KOPT-K1 (cell line): ENCODE results near the gene FTL.
A peak's percentile ranks its signal among the peaks of the same experiment; 100 is the strongest.

Experiments used
- H3K27ac ChIP-seq: fragments of 200-600 bp; sonication (generic); 2 replicates; pipeline ENCODE4 v1.5.1; 2016; ENCODE audit warnings: antibody characterized with exemption, mild to moderate bottlenecking, low read depth, low read length; ENCODE audit not compliant: poor library complexity, severe bottlenecking
- H3K36me3 ChIP-seq: fragments of 200-600 bp; sonication (generic); 2 replicates; pipeline ENCODE4 v1.5.1; 2017; ENCODE audit warnings: antibody characterized with exemption, mild to moderate bottlenecking, low read length, moderate library complexity; ENCODE audit not compliant: insufficient read depth
- H3K9me3 ChIP-seq: fragments of 200-600 bp; sonication (generic); 2 replicates; pipeline ENCODE4 v1.5.1; 2017; ENCODE audit warnings: antibody characterized with exemption, low read length, mild to moderate bottlenecking; ENCODE audit not compliant: insufficient read depth, poor library complexity, severe bottlenecking

Gene FTL

DNA sequence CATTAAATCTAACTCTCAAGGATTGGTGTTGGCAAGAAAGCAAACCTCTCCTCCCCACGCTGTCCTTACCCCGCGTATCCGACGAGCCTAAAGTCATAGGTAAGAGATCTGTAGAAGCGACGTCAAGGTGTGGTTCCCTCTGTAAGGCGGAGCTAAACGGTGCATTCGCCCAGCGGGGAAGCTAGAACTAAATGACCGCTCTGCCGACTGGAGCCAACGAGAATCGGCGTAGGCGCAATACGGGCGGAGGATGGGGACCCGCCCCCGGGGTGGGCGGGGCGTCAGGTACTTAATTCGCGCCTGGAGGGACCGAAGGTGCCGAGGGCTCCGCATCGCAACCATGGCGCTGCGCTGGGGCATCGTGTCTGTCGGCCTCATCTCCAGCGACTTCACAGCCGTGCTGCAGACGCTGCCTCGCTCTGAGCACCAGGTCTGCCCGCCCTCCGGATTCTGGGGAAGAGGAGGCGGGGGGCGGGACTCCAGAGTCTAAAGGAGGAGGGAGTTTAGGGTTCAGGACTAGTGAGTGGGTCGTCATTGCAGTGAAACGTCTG, 31.7 kb upstream of the FTL start, which contains the start of gene DHDH:
DHDH (plus strand) TSS at position 318 of the 551 bp plus-strand sequence; CDS start at position 341, 23 bp downstream.
- Histone ChIP-seq H3K36me3 (no peaks in the 10 kb centered on the region), H3K27ac (no peak within 1 kb of the TSS), H3K9me3 (no peaks in the 10 kb centered on the region)

DNA sequence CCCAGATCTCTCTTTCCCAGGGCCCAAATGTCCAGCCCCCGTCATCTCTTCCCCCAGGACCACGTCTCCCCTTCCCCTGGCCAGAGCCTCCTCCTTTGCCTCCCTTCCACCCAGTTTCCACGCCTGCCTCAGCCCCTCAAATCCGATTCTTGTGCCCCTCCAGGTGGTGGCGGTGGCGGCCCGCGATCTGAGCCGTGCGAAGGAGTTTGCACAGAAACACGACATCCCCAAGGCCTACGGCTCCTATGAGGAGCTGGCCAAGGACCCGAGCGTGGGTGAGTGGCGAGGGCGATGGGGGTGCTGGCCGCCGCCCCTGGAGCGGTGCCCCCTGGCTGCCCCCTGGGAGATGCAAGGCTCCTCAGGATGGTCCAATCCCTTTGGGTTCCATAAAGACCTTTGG, 30.3 kb upstream of the FTL start:
- Histone ChIP-seq H3K36me3 (no peaks in the 10 kb centered on the region), H3K27ac (no peak overlapping the region), H3K9me3 (no peaks in the 10 kb centered on the region)

DNA sequence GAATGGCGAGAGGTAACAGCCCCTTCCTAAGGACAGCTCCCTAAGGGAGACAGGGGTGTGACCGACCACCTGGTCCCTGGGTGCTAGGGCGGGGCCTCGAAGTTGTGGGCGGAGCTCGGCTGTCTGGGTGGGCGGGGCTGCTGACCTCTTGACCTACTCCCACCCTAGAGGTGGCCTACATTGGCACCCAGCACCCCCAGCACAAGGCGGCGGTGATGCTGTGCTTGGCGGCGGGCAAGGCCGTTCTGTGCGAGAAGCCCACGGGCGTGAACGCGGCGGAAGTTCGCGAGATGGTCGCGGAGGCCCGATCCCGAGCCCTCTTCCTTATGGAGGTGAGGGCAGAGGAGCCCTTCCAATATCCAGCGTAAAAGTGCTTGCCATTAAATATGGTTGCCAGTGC, 29.2 kb upstream of the FTL start:
- Histone ChIP-seq H3K9me3 (peaks cover 5% of the 10 kb centered on the region), H3K27ac (no peak overlapping the region)

DNA sequence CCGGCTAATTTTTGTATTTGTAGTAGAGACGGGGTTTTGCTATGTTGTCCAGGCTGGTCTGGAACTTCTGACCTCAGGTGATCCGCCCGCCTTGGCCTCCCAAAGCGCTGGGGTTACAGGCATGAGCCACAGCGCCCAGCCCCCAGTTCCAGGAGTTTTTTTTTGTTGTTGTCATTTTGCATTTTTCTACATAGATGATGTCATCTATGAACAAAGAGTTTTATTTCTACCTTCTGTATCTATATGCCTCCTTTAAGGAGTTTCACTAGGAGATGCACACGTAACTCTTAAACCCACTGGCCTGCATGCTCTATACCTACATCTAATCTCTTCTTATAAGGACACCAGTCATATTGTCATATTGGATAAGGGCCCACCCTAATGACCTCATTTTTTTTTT, 26.9 kb upstream of the FTL start:
- H3K27ac ChIP-seq = no peak overlapping the region

More for the DNA sequence above, 29.2 kb upstream of the FTL start:
- H3K36me3 ChIP-seq = no peaks in the 10 kb centered on the region

DNA sequence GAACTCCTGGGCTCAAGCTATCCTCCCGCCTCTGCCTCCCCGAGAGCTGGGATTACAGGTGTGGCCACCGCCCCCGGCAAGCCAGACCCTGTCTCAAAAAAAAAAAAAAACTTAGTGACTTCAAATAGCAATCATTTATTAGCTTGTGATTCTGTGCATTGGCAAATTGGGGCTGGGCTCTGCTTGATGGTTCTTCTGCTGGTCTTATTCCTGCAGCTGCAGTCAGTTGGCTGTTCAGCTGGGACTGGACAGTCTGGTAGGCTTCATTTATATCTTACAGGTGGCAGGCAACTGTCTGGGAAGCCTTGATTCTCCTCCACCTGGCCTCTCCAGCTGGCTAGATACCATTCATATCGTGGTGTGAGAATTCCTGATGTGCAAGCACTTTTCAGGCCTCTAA, 24.2 kb upstream of the FTL start:
- Histone ChIP-seq H3K36me3 (no peaks in the 10 kb centered on the region), H3K9me3 (peaks cover 14% of the 10 kb centered on the region), H3K27ac (no peak overlapping the region)

More for the DNA sequence above, 26.9 kb upstream of the FTL start:
- Histone ChIP-seq H3K36me3 (no peaks in the 10 kb centered on the region), H3K9me3 (peaks cover 11% of the 10 kb centered on the region)

DNA sequence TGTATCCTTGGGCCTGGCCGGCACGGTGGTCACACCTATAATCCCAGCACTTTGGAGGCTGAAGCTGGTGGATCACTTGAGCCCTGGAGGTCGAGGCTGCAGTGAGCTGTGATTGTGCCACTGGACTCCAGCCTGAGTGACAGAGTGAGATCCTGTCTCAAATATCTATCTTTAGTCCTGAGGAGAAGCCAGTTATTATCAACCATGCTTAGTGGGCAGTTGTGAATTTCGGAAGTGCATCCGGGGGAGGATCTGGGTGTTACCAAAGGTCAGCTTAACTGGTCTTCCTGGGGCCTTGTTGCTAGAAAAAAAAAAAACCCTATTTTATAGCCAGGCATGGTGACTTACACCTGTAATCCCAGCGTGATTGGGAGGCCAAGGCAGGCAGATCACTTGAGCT, 22.0 kb upstream of the FTL start:
- Histone ChIP-seq H3K9me3 (peaks cover 35% of the 10 kb centered on the region), H3K36me3 (no peaks in the 10 kb centered on the region), H3K27ac (no peak overlapping the region)

DNA sequence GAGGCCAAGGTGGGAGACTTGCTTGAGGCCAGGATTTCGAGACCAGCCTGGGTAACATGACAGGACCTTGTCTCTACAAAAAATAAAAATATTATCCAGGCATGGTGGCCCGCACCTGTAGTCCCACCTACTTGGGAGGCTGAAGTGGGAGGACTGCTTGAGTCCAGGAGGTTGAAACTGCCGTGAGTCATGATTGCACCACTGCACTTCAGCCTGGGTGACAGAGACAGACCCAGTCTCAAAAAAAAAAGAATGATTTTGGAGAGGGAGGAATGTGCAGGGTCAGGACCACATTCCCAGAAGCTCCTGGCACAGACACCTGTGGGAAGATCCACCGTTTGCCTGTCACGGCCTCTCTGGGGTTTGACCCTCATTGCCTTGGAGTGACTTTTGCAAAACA, 19.7 kb upstream of the FTL start:
- Histone ChIP-seq H3K27ac (no peak overlapping the region), H3K36me3 (no peaks in the 10 kb centered on the region), H3K9me3 (peaks cover 39% of the 10 kb centered on the region)

DNA sequence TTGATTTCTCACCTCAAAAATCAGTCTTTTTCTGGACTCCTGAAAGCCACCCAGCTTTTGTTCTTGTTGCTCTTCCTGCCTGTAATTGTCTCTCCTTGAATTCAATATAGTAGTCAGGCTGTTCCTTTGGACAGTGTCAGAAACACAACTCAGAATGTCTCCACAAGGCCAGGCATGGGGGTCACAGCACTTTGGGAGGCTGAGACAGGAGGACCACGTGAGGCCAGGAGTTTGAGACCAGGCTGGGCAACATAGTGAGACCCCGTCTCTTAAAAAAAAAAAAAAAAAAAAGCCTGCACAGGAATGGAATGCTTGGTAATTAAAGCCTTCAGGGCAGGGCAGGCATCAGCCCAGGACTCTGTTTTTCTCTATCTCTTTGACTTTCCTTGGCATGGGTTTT, 19.3 kb upstream of the FTL start:
- H3K27ac ChIP-seq = no peak overlapping the region
- H3K36me3 ChIP-seq = no peaks in the 10 kb centered on the region
- peaks cover 35% of the 10 kb centered on the region for H3K9me3 ChIP-seq

DNA sequence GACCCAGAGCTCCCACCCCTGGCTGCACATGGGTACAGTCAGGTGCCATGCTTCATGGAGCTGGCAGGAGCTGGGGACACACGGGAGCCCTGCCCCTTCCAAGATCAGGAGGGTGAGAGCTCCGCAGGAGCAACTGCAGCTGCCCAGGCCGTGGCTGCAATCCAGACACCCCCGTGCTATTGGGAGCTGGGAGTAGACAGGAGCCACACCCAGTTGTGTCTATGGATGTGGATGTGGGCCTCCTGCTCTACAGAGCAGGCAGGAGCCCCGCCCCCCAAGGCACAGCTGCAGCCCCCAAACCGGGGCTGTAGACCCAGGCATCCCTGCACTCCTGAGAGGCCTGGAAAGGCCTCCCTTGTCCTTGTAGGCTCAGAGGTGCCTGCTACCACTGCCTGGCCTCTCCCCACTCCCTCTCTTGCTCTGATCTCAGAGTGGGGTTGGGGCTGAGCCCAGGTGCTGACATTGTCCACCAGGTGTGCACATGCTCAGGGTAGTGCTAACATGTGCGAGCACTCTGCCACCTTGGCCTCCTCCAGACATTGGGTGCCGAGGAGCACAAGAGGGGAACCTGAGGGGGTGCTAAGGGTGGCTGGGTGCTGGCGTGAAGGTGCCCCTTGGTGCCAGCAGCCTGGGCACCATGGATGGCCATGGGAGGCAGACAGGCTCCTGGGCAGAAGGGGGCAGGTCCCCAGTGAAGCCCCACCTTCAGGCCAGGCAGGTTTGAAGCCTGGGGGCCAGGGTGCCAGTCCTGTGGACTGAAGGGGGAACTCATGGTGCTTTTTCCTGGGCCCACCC, 18.4 kb upstream of the FTL start:
- H3K9me3 ChIP-seq = peaks cover 28% of the 10 kb centered on the region
- no peaks in the 10 kb centered on the region for H3K36me3 ChIP-seq
- no peak overlapping the region for H3K27ac ChIP-seq

DNA sequence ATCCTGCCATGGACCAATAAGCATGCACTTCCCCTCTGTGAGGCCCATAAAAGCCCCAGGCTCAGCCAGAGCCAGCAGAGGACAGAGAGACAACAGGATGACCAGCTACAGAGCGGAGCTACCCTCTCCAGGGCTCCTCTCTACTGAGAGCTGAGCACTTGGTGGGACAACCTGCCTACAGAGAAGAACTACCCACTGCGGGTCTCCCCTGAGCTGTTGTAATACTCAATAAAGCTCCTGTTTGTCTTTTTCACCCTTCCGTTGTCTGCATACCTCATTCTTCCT, 17.9 kb upstream of the FTL start:
- H3K9me3 ChIP-seq = peaks cover 28% of the 10 kb centered on the region
- no peak overlapping the region for H3K27ac ChIP-seq
- no peaks in the 10 kb centered on the region for H3K36me3 ChIP-seq

DNA sequence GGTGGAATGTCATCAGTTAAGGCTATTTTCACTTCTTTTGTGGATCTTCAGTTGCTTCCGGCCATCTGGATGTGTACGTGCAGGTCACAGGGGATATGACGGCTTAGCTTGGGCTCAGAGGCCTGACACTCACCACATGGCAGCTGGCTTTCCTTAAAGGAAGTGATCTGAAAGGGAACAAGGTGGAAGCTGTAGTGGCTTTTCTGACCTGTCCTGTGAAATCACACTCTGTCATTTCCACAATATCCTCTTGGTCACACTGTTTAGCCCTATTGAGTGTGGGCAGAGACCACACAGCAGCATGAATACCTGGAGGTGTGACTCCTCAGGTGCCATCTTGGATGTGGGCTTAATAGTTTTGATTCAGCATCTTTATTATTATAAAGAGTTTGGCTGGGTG, 14.9 kb upstream of the FTL start:
- Histone ChIP-seq H3K9me3 (peaks cover 28% of the 10 kb centered on the region), H3K27ac (no peak overlapping the region), H3K36me3 (no peaks in the 10 kb centered on the region)

DNA sequence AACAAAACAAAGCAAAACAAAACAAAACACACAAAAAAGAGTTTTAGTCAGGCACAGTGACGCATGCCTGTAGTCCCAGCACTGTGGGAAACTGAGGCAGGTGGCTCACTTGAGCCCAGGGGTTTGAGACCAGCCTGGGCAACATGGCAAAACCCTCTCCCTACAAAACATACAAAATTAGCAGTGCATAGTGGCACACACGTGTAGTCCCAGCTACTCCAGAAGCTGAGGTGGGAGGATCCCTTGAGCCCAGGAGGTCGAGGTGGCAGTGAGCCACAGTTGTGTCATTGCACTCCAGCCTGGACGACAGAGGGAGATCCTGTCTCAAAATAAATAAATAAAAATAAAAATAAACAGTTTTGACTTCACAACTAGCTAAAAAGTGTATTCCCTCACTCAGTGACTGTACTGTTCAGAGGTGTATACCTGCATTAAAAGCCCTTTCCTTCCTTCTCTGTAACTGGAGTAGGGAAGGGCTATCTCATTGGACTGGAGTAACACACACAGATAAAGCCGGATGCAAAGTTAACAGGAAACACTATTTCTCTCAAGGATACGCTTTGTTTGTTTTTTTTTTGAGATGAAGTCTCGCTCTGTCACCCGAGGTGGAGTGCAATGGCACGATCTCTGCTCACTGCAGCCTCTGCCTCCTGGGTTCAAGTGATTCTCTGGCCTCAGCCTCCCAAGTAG, 14.1 kb upstream of the FTL start:
- Histone ChIP-seq H3K9me3 (peaks cover 25% of the 10 kb centered on the region), H3K27ac (no peak overlapping the region), H3K36me3 (peaks cover 2% of the 10 kb centered on the region; the same call in 1 of the 2 replicates)

DNA sequence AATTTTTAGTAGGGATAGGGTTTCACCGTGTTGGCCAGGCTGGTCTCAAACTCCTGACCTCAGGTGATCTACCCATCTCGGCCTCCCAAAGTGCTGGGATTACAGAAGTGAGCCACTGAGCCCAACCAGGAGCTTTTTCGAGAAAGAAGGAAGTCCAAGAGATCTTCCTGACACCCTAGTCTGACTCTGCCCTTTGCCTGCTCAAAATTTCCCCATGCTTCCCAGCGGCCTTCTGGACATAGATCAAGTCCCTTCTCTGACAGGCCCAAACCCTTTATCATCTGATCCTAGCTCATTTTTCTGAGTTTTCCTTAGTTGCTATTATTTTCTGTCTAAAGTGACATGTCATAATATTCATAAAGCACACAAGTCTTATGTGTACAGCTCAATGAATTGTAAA, 12.0 kb upstream of the FTL start:
- peaks cover 3% of the 10 kb centered on the region for H3K9me3 ChIP-seq
- no peak overlapping the region for H3K27ac ChIP-seq
- peaks cover 16% of the 10 kb centered on the region for H3K36me3 ChIP-seq

DNA sequence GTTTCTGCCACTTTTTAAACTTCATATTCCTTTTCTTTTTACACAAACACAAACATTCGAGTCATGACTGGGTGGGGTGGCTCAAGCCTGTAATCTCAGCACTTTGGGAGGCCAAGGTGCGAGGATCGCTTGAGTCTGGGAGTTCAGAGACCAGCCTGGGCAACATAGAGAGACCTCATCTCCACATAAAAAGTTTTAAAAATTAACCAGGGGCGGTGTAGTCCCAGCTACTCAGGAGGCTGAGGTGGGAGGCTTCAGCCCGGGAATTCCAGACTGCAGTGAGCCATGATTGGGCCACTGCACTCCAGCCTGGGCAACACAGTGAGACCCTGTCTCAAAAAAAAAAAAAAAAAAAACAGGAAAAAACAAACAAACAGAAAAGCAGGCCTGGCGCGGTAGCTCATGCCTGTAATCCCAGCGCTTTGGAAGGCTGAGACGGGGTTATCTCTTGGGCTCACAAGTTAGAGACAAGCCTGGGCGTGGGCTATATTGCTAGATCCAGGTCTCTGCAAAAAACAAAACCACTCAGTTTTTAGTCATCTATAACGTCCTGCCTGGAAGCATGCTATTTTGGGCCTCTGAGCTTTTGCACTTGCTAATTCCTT, 11.0 kb upstream of the FTL start:
- Histone ChIP-seq H3K9me3 (no peaks in the 10 kb centered on the region), H3K36me3 (peaks cover 22% of the 10 kb centered on the region), H3K27ac (peak overlapping the region; percentile 88)

DNA sequence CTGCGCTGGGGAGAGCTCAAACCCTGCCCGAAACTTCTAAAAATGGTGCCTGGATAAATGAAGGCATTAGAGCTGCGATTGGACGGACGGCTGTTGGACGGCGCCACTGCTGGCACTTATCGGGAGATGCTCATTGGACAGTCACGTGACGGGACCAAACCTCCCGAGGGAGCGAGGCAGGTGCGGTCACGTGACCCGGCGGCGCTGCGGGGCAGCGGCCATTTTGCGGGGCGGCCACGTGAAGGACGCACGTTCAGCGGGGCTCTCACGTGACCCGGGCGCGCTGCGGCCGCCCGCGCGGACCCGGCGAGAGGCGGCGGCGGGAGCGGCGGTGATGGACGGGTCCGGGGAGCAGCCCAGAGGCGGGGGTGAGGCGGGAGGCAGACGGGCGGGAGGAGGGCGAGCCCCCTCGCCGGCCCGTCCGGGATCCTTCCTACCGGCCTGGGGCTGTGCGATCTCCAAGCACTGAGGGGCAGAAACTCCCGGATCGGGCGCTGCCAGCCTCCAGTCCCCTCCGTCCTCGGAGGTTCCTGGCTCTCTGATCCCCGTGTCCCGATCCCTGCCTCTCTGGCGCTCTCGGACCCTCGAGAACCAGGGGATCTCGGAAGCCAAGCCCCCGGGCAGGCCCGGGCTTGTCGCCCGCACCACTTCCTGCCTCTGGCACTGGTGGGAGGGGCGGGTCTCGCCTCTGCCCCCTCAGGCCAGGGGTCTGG, 10.4 kb upstream of the FTL start, which contains the start of gene BAX:
BAX (plus strand) TSS at position 281 of the 713 bp plus-strand sequence; CDS start at position 335, 54 bp downstream.
- H3K9me3 ChIP-seq = no peaks in the 10 kb centered on the region
- H3K27ac ChIP-seq = peak within 1 kb of the TSS; percentile 88
- H3K36me3 ChIP-seq = peaks cover 22% of the 10 kb centered on the region
